Activated CD8-positive, alpha-beta memory T cell treated with anti-CD3 and anti-CD28 coated beads, Interleukin-2, amount 50 U/mL, for 24 hours (primary cell): ENCODE measurements around the gene SSNA1.

Source experiments
- DNase-seq: peaks from one replicate; pipeline ENCODE4 v3.0.0-alpha.2; 2020; ENCODE audit errors: extremely low read depth

SSNA1 gene

GRCh38 chr9:137184881-137185660, 3.4 kb upstream of the SSNA1 start:
- DNase-seq, result no peak

GRCh38 chr9:137185921-137186320, 2.6 kb upstream of the SSNA1 start:
- DNase-seq, result no peak

- DNase-seq, result no peak
Observed at GRCh38 chr9:137186385-137186784, 2.1 kb upstream of the SSNA1 start.

- DNase-seq, result no peak
Observed at GRCh38 chr9:137187386-137187785, 1.1 kb upstream of the SSNA1 start.

GRCh38 chr9:137188086-137188489, 388 bp upstream of the SSNA1 start:
- DNase-seq, result no peak

- no peak for DNase-seq
Observed at GRCh38 chr9:137189297-137190295, 1.1 kb downstream of the SSNA1 start.

GRCh38 chr9:137190315-137190856, 1.9 kb downstream of the SSNA1 start:
- no peak for DNase-seq

GRCh38 chr9:137191245-137191644, 2.8 kb downstream of the SSNA1 start:
- no peak for DNase-seq

GRCh38 chr9:137191691-137192447, 3.4 kb downstream of the SSNA1 start:
- DNase-seq, result no peak

GRCh38 chr9:137192448-137192780, 3.9 kb downstream of the SSNA1 start:
- no peak for DNase-seq

- no peak for DNase-seq
Observed at GRCh38 chr9:137192859-137193258, 4.4 kb downstream of the SSNA1 start.

- no peak for DNase-seq
Observed at GRCh38 chr9:137193771-137194170, 5.3 kb downstream of the SSNA1 start.

GRCh38 chr9:137194388-137194787, 5.9 kb downstream of the SSNA1 start:
- no peak for DNase-seq

GRCh38 chr9:137194909-137195308, 6.4 kb downstream of the SSNA1 start:
- DNase-seq, result no peak

- no peak for DNase-seq
Observed at GRCh38 chr9:137195525-137196220, 7.2 kb downstream of the SSNA1 start.

GRCh38 chr9:137198051-137198901, 9.8 kb downstream of the SSNA1 start:
- no peak for DNase-seq

GRCh38 chr9:137198902-137199283, 10.4 kb downstream of the SSNA1 start:
- DNase-seq, result no peak

- DNase-seq, result no peak
Observed at GRCh38 chr9:137199411-137200121, 11.1 kb downstream of the SSNA1 start.

- DNase-seq, result peak; percentile 96
Observed at GRCh38 chr9:137200311-137201204, 12.1 kb downstream of the SSNA1 start, which contains the start of gene TPRN. TPRN (minus strand) TSS chr9:137200741; CDS start chr9:137200711, 30 bp downstream.
